Measurements from ENCODE around the gene PLCB1.

GRCh38 chr20:8891039-8891438, 759.0 kb downstream of the PLCB1 start:
- TF ChIP-seq CTCF (IDR thresholded peaks at IDR 0.05) (no peak), POLR2A (IDR thresholded peaks at IDR 0.05) (no peak)

All from Peyer's patch (tissue), 4 donors.